GM18861 (cell line): ENCODE measurements around the gene NAP1L5.
A peak's percentile ranks its signal among the peaks of the same experiment; 100 is the strongest.

Source experiments
- ATAC-seq: cut with Tn5 transposase; IDR thresholded peaks from one replicate; pipeline ENCODE4 v1.9.1; 2021; ENCODE audit not compliant: unreplicated experiment

The NAP1L5 gene

GRCh38 chr4:88722828-88723227 is 25.2 kb upstream of the NAP1L5 start:
- ATAC-seq: no peak

GRCh38 chr4:88722276-88722780 is 24.7 kb upstream of the NAP1L5 start:
- ATAC-seq: no peak

GRCh38 chr4:88720451-88721428 is 23.1 kb upstream of the NAP1L5 start:
- ATAC-seq: no peak

- no peak for ATAC-seq
Observed at GRCh38 chr4:88719381-88719780, 21.8 kb upstream of the NAP1L5 start.

GRCh38 chr4:88718098-88718497 is 20.5 kb upstream of the NAP1L5 start:
- no peak for ATAC-seq

GRCh38 chr4:88713782-88714181 is 16.2 kb upstream of the NAP1L5 start:
- no peak for ATAC-seq

- ATAC-seq: no peak
Observed at GRCh38 chr4:88709989-88710388, 12.4 kb upstream of the NAP1L5 start.

GRCh38 chr4:88706574-88706973 is 8.9 kb upstream of the NAP1L5 start:
- ATAC-seq: no peak

- ATAC-seq: no peak
Observed at GRCh38 chr4:88705805-88706492, 8.3 kb upstream of the NAP1L5 start.

- ATAC-seq: no peak
Observed at GRCh38 chr4:88705223-88705622, 7.6 kb upstream of the NAP1L5 start.

GRCh38 chr4:88702782-88703181 is 5.2 kb upstream of the NAP1L5 start:
- no peak for ATAC-seq

- no peak for ATAC-seq
Observed at GRCh38 chr4:88698519-88698918, 890 bp upstream of the NAP1L5 start.

- no peak for ATAC-seq
Observed at GRCh38 chr4:88697141-88697540, 488 bp downstream of the NAP1L5 start.

- no peak for ATAC-seq
Observed at GRCh38 chr4:88696630-88697029, 999 bp downstream of the NAP1L5 start.

- no peak for ATAC-seq
Observed at GRCh38 chr4:88693792-88694191, 3.8 kb downstream of the NAP1L5 start.

- no peak for ATAC-seq
Observed at GRCh38 chr4:88690355-88690754, 7.3 kb downstream of the NAP1L5 start.

GRCh38 chr4:88681209-88681608 is 16.4 kb downstream of the NAP1L5 start:
- ATAC-seq: no peak

GRCh38 chr4:88675543-88675942 is 22.1 kb downstream of the NAP1L5 start:
- ATAC-seq: no peak

- no peak for ATAC-seq
Observed at GRCh38 chr4:88674979-88675378, 22.6 kb downstream of the NAP1L5 start.

- no peak for ATAC-seq
Observed at GRCh38 chr4:88674565-88674964, 23.1 kb downstream of the NAP1L5 start.

- no peak for ATAC-seq
Observed at GRCh38 chr4:88673886-88674285, 23.7 kb downstream of the NAP1L5 start.

GRCh38 chr4:88672987-88673386 is 24.6 kb downstream of the NAP1L5 start:
- peak; percentile 67 for ATAC-seq
